T-helper 2 cell (primary cell): ENCODE results near the gene TMEM169.
"Not testable (repeated sequence)": the region's sequence is repeated elsewhere in the genome, so short reads cannot be mapped to it uniquely, and the experiment has no call there.

Experiments used
- DNase-seq, 5 experiments: peaks; one replicate each; pipeline versions ENCODE4 v3.0.0 to v3.0.0-alpha.2; 2012 to 2022

TMEM169 gene

GRCh38 chr2:216072473-216072872, 9.2 kb upstream of the TMEM169 start:
- no peak for DNase-seq

DNA sequence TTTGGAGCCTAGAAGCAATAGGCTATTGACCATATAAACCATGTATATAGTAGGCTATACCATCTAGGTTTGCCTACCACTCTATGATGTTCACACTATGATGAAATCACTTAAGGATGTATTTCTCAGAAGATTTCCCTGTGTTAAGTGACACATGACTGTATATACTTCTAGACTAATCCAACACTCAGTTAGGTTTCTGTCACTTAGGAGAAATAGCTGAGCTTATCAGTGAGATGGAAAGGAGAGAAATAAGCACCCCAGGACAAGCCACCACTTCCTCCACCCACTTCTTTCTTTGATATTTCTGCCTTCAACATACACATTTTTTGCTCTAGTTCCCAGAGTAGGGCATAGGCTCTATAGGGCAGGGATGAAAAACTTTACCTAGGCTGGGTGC, 7.9 kb upstream of the TMEM169 start:
- no peak for DNase-seq

- no peak for DNase-seq
Observed at GRCh38 chr2:216074380-216074779, 7.3 kb upstream of the TMEM169 start.

- DNase-seq = no peak
Observed at GRCh38 chr2:216074794-216075193, 6.9 kb upstream of the TMEM169 start.

DNA sequence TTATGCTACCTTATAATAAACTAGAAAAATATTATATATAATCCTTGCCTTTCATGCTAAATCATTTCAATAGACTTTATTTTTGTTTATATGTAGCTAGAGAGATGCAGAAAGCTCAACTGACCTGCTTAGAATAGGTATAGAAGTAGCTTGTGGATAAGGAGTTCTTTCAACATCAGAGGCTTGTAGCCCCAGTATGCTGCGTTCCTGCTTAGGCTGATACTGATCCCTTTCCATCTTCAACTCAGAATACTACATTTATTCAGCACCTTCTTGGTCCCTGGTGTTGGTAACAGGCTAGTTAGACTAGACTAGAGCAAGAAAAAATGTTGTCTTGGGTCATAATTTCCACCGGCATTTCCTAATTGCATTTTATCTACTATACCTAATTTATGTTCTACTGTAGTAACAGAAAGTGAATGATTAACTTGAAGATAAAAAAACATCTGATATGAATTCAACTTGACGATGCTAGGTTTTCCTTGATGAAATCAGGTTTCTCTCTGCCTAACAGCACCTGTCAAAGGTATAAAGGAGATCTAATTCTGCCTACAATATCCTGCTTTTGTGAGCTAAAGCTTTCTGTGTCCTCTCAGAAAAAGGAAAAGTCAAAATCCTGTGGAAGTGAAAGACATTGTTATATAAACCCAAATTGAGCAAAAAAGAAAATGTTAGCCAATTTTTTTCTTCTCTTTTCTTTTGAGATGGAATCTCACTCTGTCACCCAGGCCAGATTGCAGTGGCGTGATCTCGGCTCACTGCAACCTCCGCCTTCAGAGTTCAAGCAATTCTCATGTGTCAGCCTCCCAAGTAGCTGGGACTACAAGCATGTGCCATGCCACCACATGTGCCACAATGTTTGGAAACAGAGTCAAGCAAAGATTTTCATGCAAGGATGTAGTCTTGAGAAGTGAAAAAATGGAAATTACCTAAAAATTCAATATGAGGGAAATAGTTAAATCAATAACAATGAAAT, 5.9 kb upstream of the TMEM169 start:
- DNase-seq = no peak

DNA sequence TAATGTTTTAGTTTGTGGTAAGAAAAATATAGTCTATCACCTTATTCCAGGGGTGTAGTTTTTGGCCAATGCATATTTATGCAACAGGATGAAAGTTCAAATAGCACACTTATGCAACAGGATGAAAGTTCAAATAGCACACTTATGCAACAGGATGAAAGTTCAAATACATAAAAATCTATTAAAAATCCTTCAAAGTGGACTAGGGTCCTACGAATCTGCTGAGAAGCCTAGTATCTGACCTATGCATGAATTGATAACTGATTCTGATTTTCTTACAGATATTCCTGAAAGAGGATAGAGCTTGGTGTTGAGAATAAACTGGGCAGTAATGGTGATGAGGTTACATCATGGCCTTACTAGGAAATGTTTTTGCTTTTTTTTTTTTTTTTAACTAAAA, 2.9 kb upstream of the TMEM169 start:
- no peak for DNase-seq

DNA sequence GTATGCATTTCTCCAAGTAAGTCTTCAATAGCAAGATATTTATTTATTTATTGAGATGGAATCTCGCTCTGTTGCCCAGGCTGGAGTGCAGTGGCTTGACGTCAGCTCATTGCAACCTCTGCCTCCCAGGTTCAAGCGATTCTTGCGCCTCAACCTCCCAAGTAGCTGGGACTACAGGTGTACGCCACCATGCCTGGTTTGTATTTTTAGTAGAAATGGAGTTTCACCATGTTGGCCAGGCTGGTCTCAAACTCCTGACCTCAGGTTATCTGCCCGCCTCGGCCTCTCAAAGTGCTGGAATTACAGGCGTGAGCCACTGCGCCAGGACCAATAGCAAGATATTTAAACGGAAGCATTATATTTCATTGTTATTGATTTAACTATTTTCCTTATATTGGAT, 1.7 kb upstream of the TMEM169 start:
- not testable (repeated sequence) for DNase-seq

GRCh38 chr2:216081012-216081411, 707 bp upstream of the TMEM169 start:
- no peak for DNase-seq

DNA sequence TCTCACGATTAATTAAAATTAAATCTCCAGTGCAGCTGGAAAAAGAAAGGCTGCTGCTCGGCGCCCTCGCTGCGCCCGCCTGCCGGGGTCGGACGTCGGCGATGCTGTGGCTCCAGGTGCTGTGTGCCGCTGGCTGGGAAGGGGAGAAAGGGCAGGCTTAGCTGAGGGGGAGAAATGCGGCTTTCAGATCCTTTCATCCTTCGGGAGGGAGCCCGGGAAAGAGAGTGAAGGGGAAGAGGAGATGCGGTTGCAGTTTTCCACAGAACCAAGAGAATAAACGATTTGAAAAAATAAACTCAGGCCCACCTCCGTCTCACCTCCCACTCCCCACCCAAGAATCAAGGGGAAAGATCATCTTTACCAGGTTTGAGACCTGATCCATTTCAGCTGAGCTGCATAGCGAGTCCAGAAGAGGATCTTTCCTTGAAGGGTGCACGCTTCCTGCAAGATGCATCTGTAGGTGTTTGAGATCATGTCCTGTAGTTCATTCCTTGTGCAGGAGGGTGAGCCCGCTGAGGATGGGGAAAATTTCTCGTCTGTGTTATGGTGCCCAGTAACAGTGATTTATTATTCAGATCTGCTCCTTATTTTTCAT, 495 bp downstream of the TMEM169 start:
- DNase-seq = no peak

DNA sequence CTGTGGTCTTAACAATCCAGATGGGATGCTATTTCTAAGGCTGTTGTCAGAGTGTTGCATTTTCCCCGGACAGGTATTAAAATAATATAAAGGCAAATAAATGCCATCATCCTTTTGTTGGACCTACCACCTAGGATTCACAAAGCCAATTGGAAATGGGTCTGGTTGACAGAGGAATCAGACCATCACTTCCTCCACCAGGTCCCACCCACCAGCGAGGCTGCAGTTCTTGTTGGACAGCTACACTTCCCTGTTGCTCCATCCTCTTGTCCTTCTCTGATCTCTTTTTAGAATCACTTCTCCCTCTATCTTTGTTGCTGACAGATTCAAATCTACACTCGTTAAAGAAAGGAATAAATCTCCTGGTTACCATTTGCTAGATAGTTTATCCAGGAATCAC, 1.1 kb downstream of the TMEM169 start:
- DNase-seq = no peak

GRCh38 chr2:216083464-216084281, 2.0 kb downstream of the TMEM169 start:
- no peak for DNase-seq

DNA sequence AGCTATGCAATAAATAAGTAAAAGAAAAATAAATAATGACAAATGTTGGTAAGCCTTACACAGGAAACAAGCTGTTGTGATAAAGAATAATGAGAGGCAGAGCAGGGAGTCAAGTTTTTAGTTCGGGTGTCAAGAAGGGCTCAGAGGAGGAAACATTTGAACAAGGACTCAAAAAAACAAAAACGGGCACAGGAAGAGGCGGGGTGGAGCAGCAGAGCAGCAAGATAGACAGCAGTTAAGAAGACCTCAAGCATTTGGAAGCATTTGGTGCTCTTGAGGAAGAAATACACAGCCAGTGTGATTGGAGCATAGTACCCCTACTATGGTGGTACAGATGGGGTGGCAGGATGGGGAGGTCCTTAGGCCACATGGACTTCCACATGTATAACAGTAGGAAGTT, 2.8 kb downstream of the TMEM169 start:
- DNase-seq = peak in 1 of 5 experiments; percentile 79

DNA sequence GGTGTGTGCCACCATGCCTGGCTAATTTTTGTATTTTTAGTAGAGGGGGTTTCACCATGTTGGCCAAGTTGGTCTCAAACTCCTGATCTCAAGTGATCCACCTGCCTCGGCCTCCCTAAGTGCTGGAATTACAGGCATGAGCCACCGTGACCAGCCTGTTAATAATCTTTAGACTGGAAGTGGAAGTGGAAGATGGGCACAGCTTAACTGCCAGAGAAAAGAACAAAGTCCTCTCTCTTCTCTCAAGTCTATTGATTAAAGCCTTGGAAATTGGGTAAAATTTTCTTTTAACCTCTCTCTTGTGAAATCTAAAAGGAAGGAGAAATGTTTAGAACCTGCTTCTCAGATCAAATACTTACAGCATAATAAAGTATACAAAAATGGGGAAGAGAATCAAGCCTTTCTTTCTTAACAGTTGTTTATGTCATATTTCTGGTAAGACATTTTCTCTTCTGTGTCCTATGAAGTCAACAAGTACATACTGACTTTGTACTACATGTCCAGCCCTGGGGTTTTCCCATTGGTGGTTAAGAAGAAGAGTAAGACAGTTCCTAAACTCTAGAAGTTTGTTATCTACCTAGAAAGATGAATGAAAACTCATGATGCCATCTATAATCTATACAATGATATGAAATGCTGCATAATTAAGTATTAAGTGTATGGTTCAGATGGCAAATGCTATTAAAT, 4.6 kb downstream of the TMEM169 start:
- DNase-seq = no peak

DNA sequence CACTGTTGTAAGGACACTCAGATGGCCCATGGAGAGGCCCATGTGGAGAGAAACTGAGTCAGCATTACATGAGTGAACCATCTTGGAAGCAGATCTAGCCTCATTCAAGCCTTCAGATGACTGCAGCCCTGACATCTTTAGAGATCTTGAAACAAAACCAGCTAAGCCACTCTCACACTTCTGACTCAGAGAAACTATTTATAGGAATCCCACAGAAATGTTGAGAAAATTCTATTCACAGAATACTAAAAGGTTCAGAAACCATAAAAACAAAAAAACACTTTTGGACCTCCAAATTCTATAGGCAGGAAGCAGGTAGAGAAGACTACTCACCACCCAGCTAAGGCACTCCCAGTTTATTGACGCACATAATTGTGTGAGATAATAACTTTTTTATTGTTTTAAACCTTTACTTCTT, 8.7 kb downstream of the TMEM169 start:
- DNase-seq = no peak

- DNase-seq = no peak
Observed at GRCh38 chr2:216092646-216093045, 10.9 kb downstream of the TMEM169 start.

DNA sequence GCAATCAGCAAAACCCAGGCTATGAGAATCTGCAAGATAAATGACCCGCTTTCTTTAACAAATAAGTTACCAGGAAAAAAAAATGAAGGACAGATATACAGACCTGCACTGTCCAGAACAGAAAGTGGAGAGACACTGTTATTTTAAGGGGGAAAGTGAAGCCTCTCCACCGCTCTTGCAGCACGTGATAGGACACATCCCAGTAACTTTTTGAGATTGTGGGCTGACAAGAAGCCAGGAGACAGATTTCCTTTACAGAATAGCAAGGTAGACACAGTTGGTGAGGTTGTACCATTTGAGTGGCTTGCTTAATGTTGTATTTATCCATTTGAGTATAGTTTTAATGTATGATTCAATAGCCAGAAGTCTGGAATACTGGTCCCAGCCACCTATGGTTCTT, 13.0 kb downstream of the TMEM169 start:
- no peak for DNase-seq

GRCh38 chr2:216098421-216099334, 17.0 kb downstream of the TMEM169 start:
- no peak for DNase-seq

DNA sequence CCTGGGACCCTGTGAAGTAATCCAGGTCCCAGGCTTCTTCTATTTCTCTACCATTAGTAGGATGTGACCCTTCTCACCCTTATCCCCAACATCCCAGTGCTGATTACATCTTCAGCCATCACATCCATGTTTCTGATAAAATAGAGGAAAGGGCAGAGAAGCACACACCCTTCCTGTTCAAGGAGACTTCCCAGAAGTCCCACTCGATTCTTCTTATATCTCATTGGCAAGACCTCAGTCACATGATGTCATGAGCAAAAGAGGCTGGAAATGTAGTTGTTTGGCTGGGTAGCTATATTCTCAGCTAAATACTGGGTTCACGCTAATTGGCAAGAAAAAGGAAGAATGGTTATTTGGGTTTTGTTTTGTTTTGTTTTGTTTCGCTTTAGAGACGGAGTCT, 19.4 kb downstream of the TMEM169 start:
- DNase-seq = no peak

DNA sequence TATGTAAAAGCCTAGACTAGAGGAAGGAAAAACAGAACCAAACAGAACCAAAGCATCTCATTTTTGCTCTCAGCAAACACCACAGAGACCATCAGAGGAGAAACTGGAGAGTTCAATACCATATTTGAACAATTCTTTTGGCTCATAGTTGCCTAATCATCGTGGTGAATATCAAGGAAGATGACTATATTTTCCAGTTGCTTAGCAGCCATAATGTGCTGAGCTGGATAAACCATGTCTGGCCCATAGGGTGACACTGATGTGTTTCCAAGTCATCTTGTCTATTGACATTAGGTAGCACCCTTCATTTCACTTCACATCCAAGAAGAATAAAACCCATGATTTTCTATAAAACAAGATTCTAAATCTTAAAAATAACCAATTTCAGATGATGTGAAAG, 21.5 kb downstream of the TMEM169 start:
- no peak for DNase-seq

GRCh38 chr2:216104691-216105090, 23.0 kb downstream of the TMEM169 start:
- no peak for DNase-seq

GRCh38 chr2:216107320-216107719, 25.6 kb downstream of the TMEM169 start:
- DNase-seq = no peak

GRCh38 chr2:216107760-216108159, 26.0 kb downstream of the TMEM169 start:
- DNase-seq = no peak
